ENCODE measurements around the gene OPCML.

The OPCML gene

DNA sequence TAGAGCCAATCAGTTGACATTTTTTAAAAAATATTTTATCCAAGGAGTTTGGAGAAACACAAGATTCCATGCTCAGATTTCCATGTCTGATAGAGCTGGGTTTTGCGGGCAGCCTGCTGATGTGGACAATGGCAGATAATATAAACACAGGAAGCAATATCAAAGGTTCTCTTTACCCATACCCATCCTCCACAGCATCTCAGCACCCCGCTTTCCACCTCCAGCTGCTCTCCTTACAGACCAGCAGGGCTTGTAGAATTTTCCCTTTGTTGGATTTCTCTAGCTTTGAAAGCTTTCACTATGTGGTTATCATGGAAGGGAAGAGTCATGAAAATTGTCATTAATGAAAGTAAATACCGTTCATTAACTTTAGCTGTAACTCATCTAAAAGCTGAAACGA lies 746.4 kb downstream of the OPCML start:
- Histone ChIP-seq H3K9ac (ENCODE audit: low read length) (no peak overlapping the region), H3F3A (ENCODE audit: insufficient read depth) (no peaks in the 10 kb centered on the region), H3K9me3 (ENCODE audit: insufficient read depth, low read length) (no peaks in the 10 kb centered on the region), H3K79me2 (ENCODE audit: insufficient read depth, low read length) (no peaks in the 10 kb centered on the region), H3K27me3 (ENCODE audit: low read length) (no peaks in the 10 kb centered on the region), H2AFZ (ENCODE audit: low read depth, low read length, severe bottlenecking) (no peak overlapping the region), H4K20me1 (ENCODE audit: low read depth, low read length) (no peaks in the 10 kb centered on the region), H3K9me2 (replicated peaks; ENCODE audit: insufficient read depth, low read length) (no peaks in the 10 kb centered on the region), H3K27ac (ENCODE audit: low read depth, low read length) (no peak overlapping the region), H3K4me3 (ENCODE audit: insufficient read depth, low read length, poor library complexity, severe bottlenecking) (no peak overlapping the region), H3K4me2 (ENCODE audit: low read depth, low read length, poor library complexity, severe bottlenecking) (no peak overlapping the region), H3K36me3 (ENCODE audit: low read length) (no peaks in the 10 kb centered on the region)
- TF ChIP-seq, protein P1, sequence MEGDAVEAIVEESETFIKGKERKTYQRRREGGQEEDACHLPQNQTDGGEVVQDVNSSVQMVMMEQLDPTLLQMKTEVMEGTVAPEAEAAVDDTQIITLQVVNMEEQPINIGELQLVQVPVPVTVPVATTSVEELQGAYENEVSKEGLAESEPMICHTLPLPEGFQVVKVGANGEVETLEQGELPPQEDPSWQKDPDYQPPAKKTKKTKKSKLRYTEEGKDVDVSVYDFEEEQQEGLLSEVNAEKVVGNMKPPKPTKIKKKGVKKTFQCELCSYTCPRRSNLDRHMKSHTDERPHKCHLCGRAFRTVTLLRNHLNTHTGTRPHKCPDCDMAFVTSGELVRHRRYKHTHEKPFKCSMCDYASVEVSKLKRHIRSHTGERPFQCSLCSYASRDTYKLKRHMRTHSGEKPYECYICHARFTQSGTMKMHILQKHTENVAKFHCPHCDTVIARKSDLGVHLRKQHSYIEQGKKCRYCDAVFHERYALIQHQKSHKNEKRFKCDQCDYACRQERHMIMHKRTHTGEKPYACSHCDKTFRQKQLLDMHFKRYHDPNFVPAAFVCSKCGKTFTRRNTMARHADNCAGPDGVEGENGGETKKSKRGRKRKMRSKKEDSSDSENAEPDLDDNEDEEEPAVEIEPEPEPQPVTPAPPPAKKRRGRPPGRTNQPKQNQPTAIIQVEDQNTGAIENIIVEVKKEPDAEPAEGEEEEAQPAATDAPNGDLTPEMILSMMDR (IDR thresholded peaks at IDR 0.05; ENCODE audit: insufficient read depth, low read length, poor library complexity, severe bottlenecking) = no peak

DNA sequence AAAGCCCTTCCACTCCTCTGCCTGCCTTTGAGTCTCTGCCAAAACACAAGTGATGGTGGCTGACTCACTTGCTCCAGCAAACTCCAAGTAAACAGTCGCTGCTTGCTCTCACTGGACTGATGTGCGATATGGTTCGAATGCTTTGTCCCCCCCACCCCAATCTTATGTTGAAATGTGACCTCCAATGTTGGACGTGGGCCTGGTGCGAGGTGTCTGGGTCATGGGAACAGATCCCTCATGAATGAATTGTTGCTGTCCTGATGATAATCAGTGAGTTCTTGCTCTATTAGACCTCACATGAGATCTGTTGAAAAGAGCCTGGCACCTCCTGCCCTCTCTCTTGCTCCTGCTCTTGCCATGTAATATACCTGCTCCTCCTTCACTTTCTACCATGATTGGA lies 747.9 kb downstream of the OPCML start:
- H3K27me3 ChIP-seq (ENCODE audit: low read length) = no peaks in the 10 kb centered on the region
- H3F3A ChIP-seq (ENCODE audit: insufficient read depth) = no peaks in the 10 kb centered on the region
- H3K9me3 ChIP-seq (ENCODE audit: insufficient read depth, low read length) = no peaks in the 10 kb centered on the region
- no peak overlapping the region for H3K27ac ChIP-seq (ENCODE audit: low read depth, low read length)
- no peaks in the 10 kb centered on the region for H4K20me1 ChIP-seq (ENCODE audit: low read depth, low read length)
- H2AFZ ChIP-seq (ENCODE audit: low read depth, low read length, severe bottlenecking) = no peak overlapping the region
- no peaks in the 10 kb centered on the region for H3K79me2 ChIP-seq (ENCODE audit: insufficient read depth, low read length)
- no peaks in the 10 kb centered on the region for H3K9me2 ChIP-seq (replicated peaks; ENCODE audit: insufficient read depth, low read length)
- H3K4me3 ChIP-seq (ENCODE audit: insufficient read depth, low read length, poor library complexity, severe bottlenecking) = no peak overlapping the region
- no peak overlapping the region for H3K4me2 ChIP-seq (ENCODE audit: low read depth, low read length, poor library complexity, severe bottlenecking)
- TF ChIP-seq, protein P1 (IDR thresholded peaks at IDR 0.05; ENCODE audit: insufficient read depth, low read length, poor library complexity, severe bottlenecking) = no peak
- TF ChIP-seq EZH2phosphoT487 (conservative IDR thresholded peaks at IDR 0.05; ENCODE audit: low read length) = no peak
- no peaks in the 10 kb centered on the region for H3K36me3 ChIP-seq (ENCODE audit: low read length)
- H3K9ac ChIP-seq (ENCODE audit: low read length) = no peak overlapping the region

DNA sequence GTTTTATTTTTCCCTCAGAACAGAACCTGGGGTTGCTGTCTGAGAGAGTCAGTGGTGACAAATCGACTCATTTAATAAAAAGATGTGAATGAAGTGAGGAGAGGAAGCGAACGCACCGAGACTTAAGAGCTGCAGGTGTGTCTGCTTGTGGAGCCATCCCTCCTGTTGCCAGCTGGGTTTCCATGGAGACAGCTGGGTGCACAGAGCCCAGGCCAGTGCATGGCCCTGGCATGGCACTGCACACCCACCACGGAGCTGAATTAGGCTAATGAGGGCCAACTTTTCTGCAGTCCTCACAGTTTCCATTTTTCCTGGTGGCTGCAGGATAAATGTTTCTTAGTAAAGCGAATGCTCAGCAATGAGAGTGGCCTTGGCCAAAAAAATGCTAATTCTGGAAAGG lies 750.2 kb downstream of the OPCML start:
- Histone ChIP-seq H3K9me3 (ENCODE audit: insufficient read depth, low read length) (no peaks in the 10 kb centered on the region), H3K4me2 (ENCODE audit: low read depth, low read length, poor library complexity, severe bottlenecking) (no peak overlapping the region), H3K27me3 (ENCODE audit: low read length) (no peaks in the 10 kb centered on the region), H3K9ac (ENCODE audit: low read length) (no peak overlapping the region), H3K4me3 (ENCODE audit: insufficient read depth, low read length, poor library complexity, severe bottlenecking) (no peak overlapping the region), H2AFZ (ENCODE audit: low read depth, low read length, severe bottlenecking) (no peak overlapping the region), H3K36me3 (ENCODE audit: low read length) (no peaks in the 10 kb centered on the region), H3K79me2 (ENCODE audit: insufficient read depth, low read length) (no peaks in the 10 kb centered on the region), H4K20me1 (ENCODE audit: low read depth, low read length) (no peaks in the 10 kb centered on the region), H3K27ac (ENCODE audit: low read depth, low read length) (no peak overlapping the region), H3F3A (ENCODE audit: insufficient read depth) (no peaks in the 10 kb centered on the region), H3K9me2 (replicated peaks; ENCODE audit: insufficient read depth, low read length) (no peaks in the 10 kb centered on the region)
- TF ChIP-seq EZH2phosphoT487 (conservative IDR thresholded peaks at IDR 0.05; ENCODE audit: low read length) = no peak
- TF ChIP-seq, protein P1 (IDR thresholded peaks at IDR 0.05; ENCODE audit: insufficient read depth, low read length, poor library complexity, severe bottlenecking) = no peak

DNA sequence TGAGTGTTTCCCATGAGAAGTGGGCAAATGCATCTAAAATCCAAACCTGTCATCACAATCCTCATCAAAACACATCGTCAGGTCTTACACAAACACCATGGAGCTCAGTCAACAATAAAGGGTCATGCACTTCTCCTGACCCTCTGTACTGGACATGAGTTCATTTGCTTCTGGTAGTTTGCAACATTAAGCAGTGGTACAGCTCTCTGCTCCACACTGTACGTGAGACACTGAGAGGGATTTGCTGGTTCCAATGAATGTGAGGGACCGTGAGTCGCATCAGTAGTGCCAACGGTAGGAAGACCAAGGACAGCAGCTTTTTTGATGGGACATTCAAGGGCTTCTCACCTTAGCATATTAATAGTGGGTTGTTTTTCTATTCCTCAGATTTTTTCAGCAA lies 752.3 kb downstream of the OPCML start:
- no peaks in the 10 kb centered on the region for H3K27me3 ChIP-seq (ENCODE audit: low read length)
- H3K79me2 ChIP-seq (ENCODE audit: insufficient read depth, low read length) = no peaks in the 10 kb centered on the region
- no peaks in the 10 kb centered on the region for H3K36me3 ChIP-seq (ENCODE audit: low read length)
- H2AFZ ChIP-seq (ENCODE audit: low read depth, low read length, severe bottlenecking) = no peak overlapping the region
- no peaks in the 10 kb centered on the region for H4K20me1 ChIP-seq (ENCODE audit: low read depth, low read length)
- TF ChIP-seq, protein P1 (IDR thresholded peaks at IDR 0.05; ENCODE audit: insufficient read depth, low read length, poor library complexity, severe bottlenecking) = no peak
- no peak overlapping the region for H3K4me2 ChIP-seq (ENCODE audit: low read depth, low read length, poor library complexity, severe bottlenecking)
- no peaks in the 10 kb centered on the region for H3F3A ChIP-seq (ENCODE audit: insufficient read depth)
- H3K9me2 ChIP-seq (replicated peaks; ENCODE audit: insufficient read depth, low read length) = no peaks in the 10 kb centered on the region
- no peaks in the 10 kb centered on the region for H3K9me3 ChIP-seq (ENCODE audit: insufficient read depth, low read length)
- no peak overlapping the region for H3K9ac ChIP-seq (ENCODE audit: low read length)
- no peak overlapping the region for H3K4me3 ChIP-seq (ENCODE audit: insufficient read depth, low read length, poor library complexity, severe bottlenecking)
- H3K27ac ChIP-seq (ENCODE audit: low read depth, low read length) = no peak overlapping the region
